Gastroesophageal sphincter (tissue), 3 donors: ENCODE measurements around the gene BTBD2.

Source experiments
- EP300 ChIP-seq: sonication (generic); formaldehyde crosslinking; IDR thresholded peaks from one replicate; pipeline ENCODE4 v1.6.1; 2017; ENCODE audit warnings: antibody characterized with exemption, mild to moderate bottlenecking
- POLR2A ChIP-seq, 2 donors: fragments of 450-650 bp; IDR thresholded peaks; one replicate each; pipeline ENCODE4 v1.6.1; 2017; ENCODE audit warnings: antibody characterized with exemption in 2 of 2, mild to moderate bottlenecking in 2 of 2, moderate library complexity in 1 of 2
- TF ChIP-seq, protein P1 (sequence below), 4 experiments: fragments of 200-600 bp in 2 of 4; fragments of 450-650 bp in 2 of 4; sonication (generic) in 1 of 4; IDR thresholded peaks; one replicate each; pipeline ENCODE4 v1.5.1; 2017 to 2019; ENCODE audit warnings: antibody characterized with exemption in 4 of 4, mild to moderate bottlenecking in 2 of 4, moderate library complexity in 2 of 4

DNA sequence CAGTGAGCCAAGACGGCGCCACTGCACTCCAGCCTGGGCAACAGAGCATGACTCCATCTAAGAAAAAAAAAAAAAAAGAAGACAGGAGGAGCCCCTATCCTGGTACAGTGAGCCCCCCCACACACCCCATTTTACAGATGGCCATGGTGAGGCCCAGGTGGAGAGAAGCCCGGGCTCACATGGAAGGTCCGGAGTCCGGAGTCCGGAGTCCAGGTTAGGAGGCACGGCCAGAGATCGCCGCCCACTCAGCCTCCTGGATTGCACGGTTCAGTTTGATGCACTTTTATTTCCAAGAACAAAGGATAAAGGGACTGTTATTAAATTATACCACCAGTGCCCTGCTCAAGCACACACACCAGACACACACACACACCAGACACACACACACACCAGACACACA, 11.3 kb upstream of the BTBD2 start:
- TF ChIP-seq POLR2A (IDR thresholded peaks at IDR 0.05) (no peak), EP300 (no peak)
- TF ChIP-seq, protein P1, sequence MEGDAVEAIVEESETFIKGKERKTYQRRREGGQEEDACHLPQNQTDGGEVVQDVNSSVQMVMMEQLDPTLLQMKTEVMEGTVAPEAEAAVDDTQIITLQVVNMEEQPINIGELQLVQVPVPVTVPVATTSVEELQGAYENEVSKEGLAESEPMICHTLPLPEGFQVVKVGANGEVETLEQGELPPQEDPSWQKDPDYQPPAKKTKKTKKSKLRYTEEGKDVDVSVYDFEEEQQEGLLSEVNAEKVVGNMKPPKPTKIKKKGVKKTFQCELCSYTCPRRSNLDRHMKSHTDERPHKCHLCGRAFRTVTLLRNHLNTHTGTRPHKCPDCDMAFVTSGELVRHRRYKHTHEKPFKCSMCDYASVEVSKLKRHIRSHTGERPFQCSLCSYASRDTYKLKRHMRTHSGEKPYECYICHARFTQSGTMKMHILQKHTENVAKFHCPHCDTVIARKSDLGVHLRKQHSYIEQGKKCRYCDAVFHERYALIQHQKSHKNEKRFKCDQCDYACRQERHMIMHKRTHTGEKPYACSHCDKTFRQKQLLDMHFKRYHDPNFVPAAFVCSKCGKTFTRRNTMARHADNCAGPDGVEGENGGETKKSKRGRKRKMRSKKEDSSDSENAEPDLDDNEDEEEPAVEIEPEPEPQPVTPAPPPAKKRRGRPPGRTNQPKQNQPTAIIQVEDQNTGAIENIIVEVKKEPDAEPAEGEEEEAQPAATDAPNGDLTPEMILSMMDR (IDR thresholded peaks at IDR 0.05): no peak
